Natural killer cell treated with Interleukin-12 subunit alpha and Interleukin-12 subunit beta and Interleukin-15 and Interleukin-18, amount 100 ng/mL, for 72 hours (primary cell): Measurements from ENCODE around the gene TRAPPC11. TPM values are rescaled to one million over a fixed set of nuclear protein-coding genes. Genes with fewer than 3 reads are reported as not detected.

ENCODE experiments used
- ATAC-seq, 2 donors: fragments of 150-1000 bp; cut with Tn5 transposase in 1 of 2; sonication (Bioruptor Pico), chemical (Tn5 transposase) in 1 of 2; 2 replicates each; pipeline ENCODE4 v1.10.0; 2021
- DNase-seq: peaks from one replicate; pipeline ENCODE4 v3.0.0; 2022; ENCODE audit warnings: low spot score
- H3K27ac Mint-ChIP-seq, 2 donors: 1 replicate in 1 of 2; 2 replicates in 1 of 2; pipeline ENCODE4 v1.8.0; 2022; ENCODE audit warnings: mixed read lengths in 2 of 2, mild to moderate bottlenecking in 1 of 2, moderate library complexity in 1 of 2
- H3K27me3 Mint-ChIP-seq, 2 donors: 1 replicate in 1 of 2; 2 replicates in 1 of 2; pipeline ENCODE4 v1.8.0; 2022; ENCODE audit warnings: mixed read lengths in 2 of 2
- H3K36me3 Mint-ChIP-seq: one replicate; pipeline ENCODE4 v1.8.0; 2022; ENCODE audit warnings: mixed read lengths
- H3K4me1 Mint-ChIP-seq, 2 donors: 1 replicate in 1 of 2; 2 replicates in 1 of 2; pipeline ENCODE4 v1.8.0; 2022; ENCODE audit warnings: low read depth in 2 of 2, mixed read lengths in 2 of 2, mild to moderate bottlenecking in 1 of 2
- H3K4me3 Mint-ChIP-seq: one replicate; pipeline ENCODE4 v1.8.0; 2022; ENCODE audit warnings: mixed read lengths
- H3K9me3 Mint-ChIP-seq: 2 replicates; pipeline ENCODE4 v1.8.0; 2022; ENCODE audit warnings: mixed read lengths
- total RNA-seq, 2 donors: library from RNA; stranded (reverse); gene quantifications; one replicate each; pipeline ENCODE4 v1.2.3, GENCODE V29; 2022

TRAPPC11 gene
- total RNA-seq, 2 donors from 2014 or later: 43.0 to 47.0 TPM

DNA sequence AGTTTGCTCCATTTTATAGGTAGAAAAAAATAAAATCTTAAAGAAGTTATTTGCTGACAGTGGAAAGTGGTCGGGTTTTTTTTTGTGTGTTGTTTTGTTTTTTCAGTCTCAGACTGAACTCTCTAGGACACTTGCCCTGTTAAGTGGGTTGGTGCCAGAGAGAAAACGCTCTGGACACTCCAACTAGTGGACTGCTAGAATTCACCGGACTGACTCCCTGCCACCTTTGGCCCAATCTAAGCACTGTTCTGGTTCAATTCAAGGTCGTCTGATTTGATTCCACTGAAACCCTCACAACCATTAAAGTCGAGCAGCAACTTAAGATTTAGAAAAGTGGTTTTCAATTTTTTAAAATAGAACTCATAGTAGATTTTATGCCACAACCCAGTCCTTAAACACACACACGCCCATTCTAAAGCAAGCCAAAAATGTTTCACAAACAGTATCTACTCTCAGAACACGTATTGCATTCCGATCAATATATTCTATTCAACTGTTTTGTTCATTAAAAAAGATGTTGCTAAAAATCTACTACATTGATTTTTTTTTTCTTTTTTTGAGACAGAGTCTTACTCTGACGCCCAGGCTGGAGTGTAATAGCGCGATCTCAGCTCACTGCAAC, 27.4 kb upstream of the TRAPPC11 start:
- Mint-ChIP-seq H3K9me3 (no peaks in the 10 kb centered on the region), H3K4me1 (peaks cover 0 to 2% of the 10 kb centered on the region in 2 donors), H3K27me3 (no peaks in the 10 kb centered on the region), H3K36me3 (no peaks in the 10 kb centered on the region), H3K4me3 (no peak overlapping the region), H3K27ac (no peak overlapping the region)
- DNase-seq: no peak
- no peak for ATAC-seq

DNA sequence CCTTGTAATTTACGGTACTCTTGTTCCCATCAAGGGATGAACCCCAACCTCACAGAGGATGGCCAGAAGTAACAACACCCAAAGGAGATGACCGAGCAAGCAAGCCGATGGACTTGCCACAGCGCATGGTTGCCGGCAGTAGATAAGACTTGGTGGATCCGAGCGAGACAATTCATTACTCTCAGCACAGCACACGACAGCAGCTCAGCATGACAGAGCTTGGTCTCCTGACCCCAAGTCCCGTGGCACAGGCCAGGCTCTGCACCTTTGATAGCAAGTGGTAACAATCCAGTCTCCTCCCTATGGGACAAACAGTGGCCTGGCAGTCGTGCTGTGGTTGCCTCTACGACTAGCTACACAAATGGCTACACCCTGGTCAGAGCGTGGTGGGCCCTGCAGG, 26.4 kb upstream of the TRAPPC11 start:
- no peaks in the 10 kb centered on the region for H3K36me3 Mint-ChIP-seq
- peaks cover 2 to 11% of the 10 kb centered on the region in 2 donors for H3K4me1 Mint-ChIP-seq
- H3K9me3 Mint-ChIP-seq: no peaks in the 10 kb centered on the region
- DNase-seq (no peak), ATAC-seq (no peak)
- H3K27me3 Mint-ChIP-seq: no peaks in the 10 kb centered on the region
- no peak overlapping the region for H3K27ac Mint-ChIP-seq
- no peak overlapping the region for H3K4me3 Mint-ChIP-seq

GRCh38 chr4:183633476-183634400, 25.4 kb upstream of the TRAPPC11 start:
- DNase-seq (no peak), ATAC-seq (no peak)
- H3K9me3 Mint-ChIP-seq: no peaks in the 10 kb centered on the region
- H3K27ac Mint-ChIP-seq: no peak overlapping the region
- H3K27me3 Mint-ChIP-seq: no peaks in the 10 kb centered on the region
- H3K4me1 Mint-ChIP-seq: peaks cover 2 to 11% of the 10 kb centered on the region in 2 donors
- H3K4me3 Mint-ChIP-seq: no peak overlapping the region
- no peaks in the 10 kb centered on the region for H3K36me3 Mint-ChIP-seq

GRCh38 chr4:183635321-183635720, 23.8 kb upstream of the TRAPPC11 start:
- no peaks in the 10 kb centered on the region for H3K27me3 Mint-ChIP-seq
- H3K27ac Mint-ChIP-seq: no peak overlapping the region
- H3K36me3 Mint-ChIP-seq: no peaks in the 10 kb centered on the region

DNA sequence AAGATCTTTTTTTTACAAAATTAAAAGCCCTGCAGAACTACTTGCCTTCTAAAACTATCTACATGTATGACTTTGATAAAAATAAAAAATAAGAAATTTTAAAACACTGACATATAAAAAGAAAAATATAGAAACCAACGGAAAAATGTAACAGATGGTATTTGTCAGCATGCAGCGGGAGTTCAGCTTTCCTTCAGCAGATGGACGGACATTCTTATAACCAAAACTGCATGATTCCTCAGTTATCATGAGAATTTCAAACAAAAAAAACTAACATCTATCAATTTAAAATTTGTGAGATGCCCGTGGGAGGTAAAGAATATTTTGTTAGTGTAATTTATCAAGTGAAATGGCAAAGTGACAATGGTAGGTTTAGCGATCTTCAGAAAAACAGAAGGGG, 23.4 kb upstream of the TRAPPC11 start:
- no peak for DNase-seq
- no peak overlapping the region for H3K4me3 Mint-ChIP-seq
- peaks cover 2 to 11% of the 10 kb centered on the region in 2 donors for H3K4me1 Mint-ChIP-seq
- H3K27ac Mint-ChIP-seq: no peak overlapping the region
- no peaks in the 10 kb centered on the region for H3K36me3 Mint-ChIP-seq
- ATAC-seq: no peak
- no peaks in the 10 kb centered on the region for H3K27me3 Mint-ChIP-seq
- H3K9me3 Mint-ChIP-seq: no peaks in the 10 kb centered on the region

More at GRCh38 chr4:183635321-183635720, 23.8 kb upstream of the TRAPPC11 start:
- H3K9me3 Mint-ChIP-seq: no peaks in the 10 kb centered on the region
- ATAC-seq: no peak
- DNase-seq: no peak
- H3K4me3 Mint-ChIP-seq: no peak overlapping the region
- H3K4me1 Mint-ChIP-seq: peaks cover 2 to 11% of the 10 kb centered on the region in 2 donors

GRCh38 chr4:183636503-183636902, 22.6 kb upstream of the TRAPPC11 start:
- no peak overlapping the region for H3K4me3 Mint-ChIP-seq
- ATAC-seq: no peak
- H3K4me1 Mint-ChIP-seq: peaks cover 2 to 11% of the 10 kb centered on the region in 2 donors
- H3K36me3 Mint-ChIP-seq: no peaks in the 10 kb centered on the region
- no peaks in the 10 kb centered on the region for H3K27me3 Mint-ChIP-seq
- H3K9me3 Mint-ChIP-seq: no peaks in the 10 kb centered on the region
- H3K27ac Mint-ChIP-seq: no peak overlapping the region
- DNase-seq: no peak

DNA sequence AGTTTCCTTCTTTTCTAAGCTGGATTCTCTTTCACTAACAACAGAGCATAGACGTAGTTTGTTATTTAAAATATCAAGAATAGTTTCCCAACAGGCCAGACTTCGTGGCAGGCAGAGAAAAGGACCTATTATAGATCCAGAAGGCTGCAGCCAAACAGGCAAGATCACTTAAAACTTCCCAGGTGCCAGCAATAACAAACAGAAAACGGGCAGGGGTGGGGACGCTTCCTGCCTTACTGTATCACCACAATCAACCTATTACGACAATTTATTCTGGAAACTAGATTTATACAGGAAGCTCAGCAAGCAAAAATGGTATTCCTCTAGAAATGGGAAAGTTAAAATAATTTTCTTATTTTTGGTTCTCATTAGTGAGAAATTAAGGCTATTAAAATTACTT, 22.2 kb upstream of the TRAPPC11 start:
- no peaks in the 10 kb centered on the region for H3K9me3 Mint-ChIP-seq
- no peak overlapping the region for H3K27ac Mint-ChIP-seq
- H3K4me1 Mint-ChIP-seq: peaks cover 2 to 11% of the 10 kb centered on the region in 2 donors
- DNase-seq (no peak), ATAC-seq (no peak)
- H3K36me3 Mint-ChIP-seq: no peaks in the 10 kb centered on the region
- no peaks in the 10 kb centered on the region for H3K27me3 Mint-ChIP-seq
- H3K4me3 Mint-ChIP-seq: no peak overlapping the region

GRCh38 chr4:183637461-183637860, 21.6 kb upstream of the TRAPPC11 start:
- DNase-seq (no peak), ATAC-seq (peak in 1 of 2 donors; percentile 75)
- Mint-ChIP-seq H3K9me3 (no peaks in the 10 kb centered on the region), H3K36me3 (no peaks in the 10 kb centered on the region), H3K4me3 (peak overlapping the region; percentile 31), H3K4me1 (peaks cover 2 to 11% of the 10 kb centered on the region in 2 donors), H3K27ac (no peak overlapping the region), H3K27me3 (no peaks in the 10 kb centered on the region)

DNA sequence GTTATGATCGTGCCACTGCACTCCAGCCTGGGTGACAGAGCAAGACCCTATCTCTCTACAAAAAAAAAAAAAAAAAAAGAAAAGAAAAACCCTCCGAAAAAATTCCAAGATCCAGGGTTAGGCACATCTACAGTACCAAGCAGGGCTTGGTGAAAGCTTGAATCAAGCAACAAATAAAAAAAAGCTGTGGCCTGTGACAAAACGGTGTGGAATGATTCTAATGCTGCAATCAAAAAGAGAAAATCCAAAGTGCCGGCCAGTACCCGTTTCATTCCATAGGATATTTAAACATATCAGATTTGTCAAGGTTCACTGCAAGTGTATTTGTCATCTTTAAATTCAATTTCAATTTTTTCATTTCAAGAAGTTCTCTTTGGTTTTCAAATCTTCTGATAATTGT, 20.7 kb upstream of the TRAPPC11 start:
- Mint-ChIP-seq H3K27me3 (no peaks in the 10 kb centered on the region), H3K27ac (peak overlapping the region in 1 of 2 donors; percentile 36), H3K36me3 (no peaks in the 10 kb centered on the region), H3K4me1 (peaks cover 2 to 11% of the 10 kb centered on the region in 2 donors), H3K4me3 (no peak overlapping the region), H3K9me3 (no peaks in the 10 kb centered on the region)
- ATAC-seq (no peak), DNase-seq (no peak)

DNA sequence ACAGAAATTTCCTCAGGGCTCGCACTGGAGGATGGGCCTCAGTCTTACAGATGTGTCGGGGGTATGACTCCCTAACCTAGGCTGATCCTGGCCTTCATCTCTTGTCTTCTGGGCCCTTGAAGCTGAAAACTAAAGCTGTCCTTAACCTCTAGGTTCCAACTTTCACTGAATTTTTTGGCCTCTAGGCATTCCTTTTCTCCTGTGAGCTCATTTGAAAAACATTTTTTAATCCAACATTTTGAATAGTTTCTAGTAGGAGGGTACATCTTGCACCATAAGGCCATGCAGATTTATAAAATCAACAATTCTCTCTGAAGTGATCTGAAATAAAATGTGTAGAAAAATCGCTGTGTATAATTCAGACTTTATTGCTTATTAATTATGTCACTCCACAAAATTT, 19.8 kb upstream of the TRAPPC11 start:
- no peak overlapping the region for H3K4me3 Mint-ChIP-seq
- H3K27ac Mint-ChIP-seq: no peak overlapping the region
- DNase-seq (no peak), ATAC-seq (no peak)
- H3K36me3 Mint-ChIP-seq: no peaks in the 10 kb centered on the region
- peaks cover 2 to 11% of the 10 kb centered on the region in 2 donors for H3K4me1 Mint-ChIP-seq
- H3K27me3 Mint-ChIP-seq: no peaks in the 10 kb centered on the region
- H3K9me3 Mint-ChIP-seq: no peaks in the 10 kb centered on the region

- DNase-seq (no peak), ATAC-seq (no peak)
- no peaks in the 10 kb centered on the region for H3K36me3 Mint-ChIP-seq
- no peak overlapping the region for H3K4me3 Mint-ChIP-seq
- H3K27ac Mint-ChIP-seq: no peak overlapping the region
- no peaks in the 10 kb centered on the region for H3K9me3 Mint-ChIP-seq
- no peaks in the 10 kb centered on the region for H3K4me1 Mint-ChIP-seq
- no peaks in the 10 kb centered on the region for H3K27me3 Mint-ChIP-seq
These were observed 13.8 kb upstream of the TRAPPC11 start for GRCh38 chr4:183645326-183645725.

DNA sequence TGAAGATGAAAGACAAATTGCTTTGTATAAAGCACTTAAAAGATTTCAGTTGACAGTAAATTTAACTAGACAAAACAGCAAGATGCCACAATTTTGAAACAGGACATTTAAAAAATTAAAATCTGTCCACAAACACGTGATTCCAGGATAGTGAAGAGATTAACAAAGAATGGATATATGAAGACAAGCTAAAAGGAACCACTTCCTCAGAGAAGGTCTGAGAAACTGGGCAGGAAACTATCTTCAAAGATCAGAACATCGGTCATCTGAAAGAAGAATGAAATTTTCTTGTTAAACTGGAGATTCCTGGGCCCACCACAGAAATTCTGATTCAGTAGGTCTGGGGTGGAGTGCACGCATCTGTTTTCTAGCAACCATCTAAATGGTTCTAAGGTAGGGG, 1.5 kb upstream of the TRAPPC11 start:
- Mint-ChIP-seq H3K36me3 (peaks cover 18% of the 10 kb centered on the region), H3K27me3 (no peaks in the 10 kb centered on the region), H3K27ac (peak overlapping the region; percentile 71 to 85), H3K9me3 (no peaks in the 10 kb centered on the region), H3K4me1 (peaks cover 23 to 29% of the 10 kb centered on the region in 2 donors), H3K4me3 (peak overlapping the region; percentile 97)
- DNase-seq (no peak), ATAC-seq (no peak)

DNA sequence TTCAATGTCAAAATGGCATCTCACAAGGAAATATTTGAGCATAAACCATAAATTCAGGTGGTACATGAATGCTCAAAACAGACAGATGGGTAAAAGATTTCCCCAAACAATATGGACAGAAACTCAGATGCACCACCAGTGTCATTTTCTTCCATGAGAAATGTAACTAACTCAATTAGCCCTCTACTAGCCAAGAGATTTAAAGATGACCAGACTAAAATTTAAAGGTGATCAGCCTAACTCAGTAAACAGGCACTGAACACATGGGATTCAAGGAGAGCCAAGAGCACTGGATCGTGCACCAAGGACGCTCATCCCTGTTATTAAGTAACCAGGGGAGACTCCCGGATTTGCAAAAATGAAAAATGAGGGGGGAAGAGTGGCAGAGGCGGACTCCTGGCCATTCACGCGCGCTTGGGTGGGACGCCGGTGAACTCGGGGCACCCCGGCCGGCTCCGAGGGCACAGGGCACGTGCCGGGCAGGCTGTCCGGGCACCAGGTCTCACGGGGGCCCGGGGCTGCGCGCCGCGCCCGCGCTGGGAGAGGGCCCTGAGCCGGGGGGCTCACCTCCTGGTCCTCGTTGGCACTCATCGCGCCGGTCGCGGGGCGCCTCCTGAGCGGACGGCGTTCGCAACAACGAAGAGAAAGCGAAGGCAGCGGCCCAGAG, 598 bp upstream of the TRAPPC11 start:
- DNase-seq (no peak), ATAC-seq (no peak)
- Mint-ChIP-seq H3K4me1 (peaks cover 23 to 29% of the 10 kb centered on the region in 2 donors), H3K4me3 (peak overlapping the region; percentile 97), H3K27me3 (no peaks in the 10 kb centered on the region), H3K27ac (peak overlapping the region; percentile 71 to 85), H3K36me3 (peaks cover 18% of the 10 kb centered on the region), H3K9me3 (no peaks in the 10 kb centered on the region)

GRCh38 chr4:183659872-183660242, 764 bp downstream of the TRAPPC11 start:
- H3K4me3 Mint-ChIP-seq: peak overlapping the region; percentile 90
- H3K36me3 Mint-ChIP-seq: peaks cover 11% of the 10 kb centered on the region
- H3K9me3 Mint-ChIP-seq: no peaks in the 10 kb centered on the region
- DNase-seq (no peak), ATAC-seq (no peak)
- H3K4me1 Mint-ChIP-seq: peaks cover 26 to 34% of the 10 kb centered on the region in 2 donors
- H3K27ac Mint-ChIP-seq: peak overlapping the region; percentile 71 to 85
- no peaks in the 10 kb centered on the region for H3K27me3 Mint-ChIP-seq
